Neuronal stem cell (in vitro differentiated cells): ENCODE results near the gene SGK2.

Experiments
- DNase-seq: peaks from one replicate; pipeline ENCODE4 v3.0.0-alpha.2; 2013; ENCODE audit warnings: low spot score
- H2AFZ ChIP-seq: one replicate; pipeline ENCODE4 v1.6.1; 2013; ENCODE audit warnings: mild to moderate bottlenecking, low read length, inconsistent platforms
- H2AK5ac ChIP-seq: 2 replicates; pipeline ENCODE4 v1.6.1; 2013; ENCODE audit warnings: low read depth, mild to moderate bottlenecking, inconsistent platforms, low read length, moderate library complexity, mixed read lengths
- H2BK120ac ChIP-seq: 2 replicates; pipeline ENCODE4 v1.6.1; 2013; ENCODE audit warnings: low read depth, mild to moderate bottlenecking, inconsistent platforms, low read length, moderate library complexity, mixed read lengths
- H2BK12ac ChIP-seq: one replicate; pipeline ENCODE4 v1.6.1; 2013; ENCODE audit warnings: low read length, inconsistent platforms
- H2BK15ac ChIP-seq: 2 replicates; pipeline ENCODE4 v1.6.1; 2013; ENCODE audit warnings: mild to moderate bottlenecking, low read length, inconsistent platforms, mixed read lengths
- H2BK5ac ChIP-seq: one replicate; pipeline ENCODE4 v1.6.1; 2013; ENCODE audit warnings: inconsistent platforms, mild to moderate bottlenecking, low read length, moderate library complexity
- H3K14ac ChIP-seq: one replicate; pipeline ENCODE4 v1.6.1; 2013; ENCODE audit warnings: low read length, inconsistent platforms
- H3K18ac ChIP-seq: 2 replicates; pipeline ENCODE4 v1.6.1; 2013; ENCODE audit warnings: low read length, inconsistent platforms
- H3K23ac ChIP-seq: 2 replicates; pipeline ENCODE4 v1.6.1; 2013; ENCODE audit warnings: low read depth, mild to moderate bottlenecking, mixed read lengths, low read length, inconsistent platforms; ENCODE audit not compliant: poor library complexity
- H3K27ac ChIP-seq: replicated peaks from 3 replicates; pipeline ENCODE4 v1.5.1; 2013; ENCODE audit warnings: low read length, inconsistent platforms
- H3K27me3 ChIP-seq, 3 experiments: 2 replicates each; pipeline ENCODE4 v1.6.1; 2013; ENCODE audit warnings: low read length in 3 of 3, mild to moderate bottlenecking in 2 of 3, inconsistent platforms in 1 of 3, low read depth in 1 of 3, mixed read lengths in 1 of 3, moderate library complexity in 1 of 3; ENCODE audit not compliant: control insufficient read depth in 3 of 3, insufficient read depth in 3 of 3
- H3K36me3 ChIP-seq, 2 donors: replicated peaks in 1 of 2; 2 replicates each; pipeline ENCODE4 v1.6.1; 2013; ENCODE audit warnings: low read length in 2 of 2; ENCODE audit not compliant: control insufficient read depth in 2 of 2, insufficient read depth in 2 of 2
- H3K4ac ChIP-seq: 2 replicates; pipeline ENCODE4 v1.6.1; 2013; ENCODE audit warnings: inconsistent platforms, mild to moderate bottlenecking, low read length, moderate library complexity
- H3K4me1 ChIP-seq, 2 donors: 1 replicate in 1 of 2; 2 replicates in 1 of 2; pipeline ENCODE4 v1.6.1; 2013; ENCODE audit warnings: low read length in 2 of 2, low read depth in 1 of 2; ENCODE audit not compliant: control insufficient read depth in 2 of 2, insufficient read depth in 1 of 2
- H3K4me2 ChIP-seq: one replicate; pipeline ENCODE4 v1.6.1; 2013; ENCODE audit warnings: mild to moderate bottlenecking, low read length, inconsistent platforms; ENCODE audit not compliant: insufficient read depth, poor library complexity, severe bottlenecking
- H3K4me3 ChIP-seq, 2 donors: 2 replicates each; pipeline ENCODE4 v1.5.1; 2013; ENCODE audit warnings: low read length in 2 of 2, mild to moderate bottlenecking in 2 of 2, inconsistent platforms in 1 of 2, moderate library complexity in 1 of 2
- H3K79me1 ChIP-seq: one replicate; pipeline ENCODE4 v1.6.1; 2013; ENCODE audit warnings: low read depth, mild to moderate bottlenecking, inconsistent platforms, low read length, moderate library complexity
- H3K9ac ChIP-seq: one replicate; pipeline ENCODE4 v1.6.1; 2013; ENCODE audit warnings: mild to moderate bottlenecking, low read depth, low read length, inconsistent platforms; ENCODE audit not compliant: poor library complexity
- H3K9me3 ChIP-seq, 2 donors: replicated peaks in 1 of 2; 2 replicates each; pipeline versions ENCODE3 to v1.6.1; 2013; ENCODE audit warnings: low read length in 2 of 2, mild to moderate bottlenecking in 2 of 2, inconsistent platforms in 1 of 2, low read depth in 1 of 2, mixed read lengths in 1 of 2, moderate library complexity in 1 of 2; ENCODE audit not compliant: control insufficient read depth in 2 of 2, insufficient read depth in 1 of 2
- H4K8ac ChIP-seq: one replicate; pipeline ENCODE4 v1.6.1; 2013; ENCODE audit warnings: low read depth, mild to moderate bottlenecking, inconsistent platforms, low read length, moderate library complexity
- H4K91ac ChIP-seq: one replicate; pipeline ENCODE4 v1.6.1; 2013; ENCODE audit warnings: low read length, low read depth, mild to moderate bottlenecking, inconsistent platforms; ENCODE audit not compliant: poor library complexity
- WGBS, 2 donors: extraction: QIAGEN DNeasy Blood & Tissue Kit; methylation state at CpG; one replicate each; pipeline ENCODE4 v1.1.7; 2013; ENCODE audit warnings: missing lambda C conversion rate in 2 of 2, mixed read lengths in 1 of 2; ENCODE audit not compliant: insufficient read length in 2 of 2, insufficient replicate concordance in 1 of 2; ENCODE audit errors: extremely low coverage in 2 of 2; 5-methylcytosine and 5-hydroxymethylcytosine counted together

The SGK2 gene

DNA sequence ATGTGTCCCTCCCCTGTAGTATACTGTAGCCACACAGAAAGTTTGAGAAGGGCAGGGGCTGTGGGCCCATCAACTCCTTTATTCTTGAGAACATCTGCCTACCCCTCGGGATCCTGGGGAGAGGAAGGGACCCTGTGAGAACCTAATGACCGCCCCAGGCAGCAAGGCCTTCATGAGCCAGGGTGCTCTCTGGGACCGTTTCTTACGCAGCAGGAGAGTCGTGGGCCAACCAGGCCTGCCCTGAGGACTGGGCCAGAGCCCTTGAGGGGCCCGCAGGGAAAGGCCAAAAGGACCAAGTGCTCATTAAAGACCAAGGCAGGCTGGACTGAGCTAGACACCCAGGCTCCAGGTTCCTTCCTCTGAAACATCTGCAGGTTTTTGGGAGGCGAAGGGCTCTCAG, 5.2 kb downstream of the SGK2 start:
- H2BK120ac ChIP-seq, result peak overlapping the region; percentile 4
- no peaks in the 10 kb centered on the region for H3K79me1 ChIP-seq
- WGBS, 2 donors, result no CpG with 5 or more reads among the region's 7 CpGs
- no peak overlapping the region for H2AFZ ChIP-seq
- H3K4me3 ChIP-seq, result no peak overlapping the region
- no peak overlapping the region for H3K14ac ChIP-seq
- no peak overlapping the region for H3K23ac ChIP-seq
- H3K4ac ChIP-seq, result no peak overlapping the region
- H3K27me3 ChIP-seq, result peaks cover 0 to 3% (median 0%) of the 10 kb centered on the region in 3 experiments
- no peak overlapping the region for H2BK15ac ChIP-seq
- no peak overlapping the region for H4K91ac ChIP-seq
- no peaks in the 10 kb centered on the region for H3K9me3 ChIP-seq
- no peak overlapping the region for H3K9ac ChIP-seq
- no peak overlapping the region for H3K27ac ChIP-seq
- no peak overlapping the region for H2BK5ac ChIP-seq
- no peak overlapping the region for H2BK12ac ChIP-seq
- no peak overlapping the region for H3K18ac ChIP-seq
- H3K4me2 ChIP-seq, result no peak overlapping the region
- no peaks in the 10 kb centered on the region for H3K4me1 ChIP-seq
- H4K8ac ChIP-seq, result no peak overlapping the region
- DNase-seq, result no peak
- no peaks in the 10 kb centered on the region for H3K36me3 ChIP-seq
- no peak overlapping the region for H2AK5ac ChIP-seq

DNA sequence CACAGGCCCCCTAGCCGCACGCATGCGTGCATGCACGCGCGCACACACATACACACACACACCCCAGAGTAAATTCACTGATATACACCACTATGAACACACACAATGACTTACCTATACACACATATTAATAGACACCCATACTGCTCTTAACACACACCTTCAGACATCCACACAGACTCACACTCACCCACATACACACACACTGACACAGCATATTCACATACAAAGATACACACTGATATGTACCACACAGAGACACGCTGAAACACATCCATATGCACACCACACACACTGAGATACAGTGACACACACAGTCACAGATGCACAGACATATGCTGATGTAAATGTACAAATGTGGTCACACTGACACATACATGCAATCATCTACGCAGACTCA, 5.6 kb downstream of the SGK2 start:
- H3K9me3 ChIP-seq, result no peaks in the 10 kb centered on the region

DNA sequence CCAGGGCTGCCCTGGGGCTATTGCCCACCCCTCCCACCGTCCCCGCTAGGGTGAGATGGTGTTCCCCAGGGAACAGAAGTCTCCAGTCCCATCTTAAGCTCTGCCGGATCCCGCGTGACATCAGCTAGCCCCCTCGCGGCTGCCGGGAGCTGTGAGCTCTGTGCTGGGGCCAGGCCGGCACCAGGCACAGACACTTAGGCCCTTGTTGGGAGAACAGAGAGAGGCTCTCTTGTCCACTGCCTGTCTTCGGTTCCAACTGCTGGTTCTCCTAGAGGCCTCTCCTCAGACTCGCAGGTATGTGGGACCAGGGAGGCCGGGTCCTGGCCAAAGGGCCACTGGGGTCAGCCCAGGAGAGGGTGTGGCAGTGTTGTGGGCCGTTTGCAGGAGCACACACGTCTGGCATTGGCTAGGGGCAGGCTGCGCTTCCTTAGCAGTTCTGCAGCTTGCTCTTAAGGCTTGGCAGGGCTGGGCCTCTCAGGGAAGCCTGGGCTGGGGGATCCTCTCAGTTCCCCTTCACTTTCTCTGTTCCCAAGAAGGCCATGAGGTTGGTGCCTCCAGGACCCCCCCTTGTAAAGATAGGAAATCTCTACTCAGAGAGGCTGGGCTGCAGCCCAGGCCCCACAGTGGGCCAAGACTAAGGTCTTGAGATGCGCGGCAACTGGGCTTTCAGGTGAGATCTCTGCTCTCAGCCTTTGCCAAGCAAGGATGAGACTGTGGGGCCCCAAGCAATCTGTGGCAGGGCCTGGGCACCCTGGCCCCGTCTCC, 6.3 kb downstream of the SGK2 start:
- Histone ChIP-seq H3K9me3 (no peaks in the 10 kb centered on the region), H3K4me2 (no peak overlapping the region), H2BK120ac (no peak overlapping the region), H3K27me3 (peaks cover 0 to 3% (median 0%) of the 10 kb centered on the region in 3 experiments), H3K14ac (no peak overlapping the region), H3K4ac (no peak overlapping the region), H2BK12ac (no peak overlapping the region), H4K91ac (no peak overlapping the region), H4K8ac (no peak overlapping the region), H2BK15ac (no peak overlapping the region), H3K27ac (no peak overlapping the region), H3K23ac (no peak overlapping the region), H3K9ac (no peak overlapping the region), H3K4me1 (no peaks in the 10 kb centered on the region), H2AFZ (no peak overlapping the region), H3K36me3 (no peaks in the 10 kb centered on the region), H3K4me3 (no peak overlapping the region), H3K79me1 (no peaks in the 10 kb centered on the region), H2AK5ac (no peak overlapping the region), H3K18ac (peak overlapping the region; percentile 25), H2BK5ac (no peak overlapping the region)
- WGBS, 2 donors, result no CpG with 5 or more reads among the region's 18 CpGs
- DNase-seq, result no peak

More for the DNA sequence above, 5.6 kb downstream of the SGK2 start:
- H3K4ac ChIP-seq, result no peak overlapping the region
- no peak overlapping the region for H2BK15ac ChIP-seq
- no peak overlapping the region for H2BK120ac ChIP-seq
- H3K4me3 ChIP-seq, result no peak overlapping the region
- H2AFZ ChIP-seq, result no peak overlapping the region
- H3K79me1 ChIP-seq, result no peaks in the 10 kb centered on the region
- no peak overlapping the region for H2AK5ac ChIP-seq
- no CpG with 5 or more reads among the region's 8 CpGs for WGBS, 2 donors
- no peak overlapping the region for H3K14ac ChIP-seq
- H3K27me3 ChIP-seq, result peaks cover 0 to 3% (median 0%) of the 10 kb centered on the region in 3 experiments
- H3K9ac ChIP-seq, result no peak overlapping the region
- no peaks in the 10 kb centered on the region for H3K4me1 ChIP-seq
- no peak overlapping the region for H3K27ac ChIP-seq
- H3K4me2 ChIP-seq, result no peak overlapping the region
- no peaks in the 10 kb centered on the region for H3K36me3 ChIP-seq
- H2BK12ac ChIP-seq, result no peak overlapping the region
- no peak overlapping the region for H2BK5ac ChIP-seq
- no peak overlapping the region for H4K91ac ChIP-seq
- H3K18ac ChIP-seq, result no peak overlapping the region
- H3K23ac ChIP-seq, result no peak overlapping the region
- H4K8ac ChIP-seq, result no peak overlapping the region
- no peak for DNase-seq

DNA sequence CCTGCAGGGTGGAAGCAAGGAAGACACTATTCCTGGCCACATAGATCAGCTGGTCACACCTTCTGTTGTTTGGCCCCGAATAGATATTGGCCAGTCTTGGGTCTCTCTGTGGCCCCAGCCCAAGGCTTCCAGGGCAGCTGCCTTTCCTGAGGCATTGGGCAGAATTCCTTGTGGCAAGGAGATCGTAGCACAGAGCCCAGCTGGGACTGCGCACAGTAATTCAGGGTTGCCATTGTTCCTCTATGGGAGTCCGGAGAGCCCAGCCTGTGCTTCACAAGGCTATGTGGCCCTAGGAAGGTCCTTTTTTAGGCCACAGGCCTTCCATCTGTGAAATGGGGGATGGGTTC, 6.9 kb downstream of the SGK2 start:
- H2BK5ac ChIP-seq, result no peak overlapping the region
- WGBS, 2 donors, result no CpG with 5 or more reads among the region's 4 CpGs
- no peak for DNase-seq

More for the DNA sequence above, 6.9 kb downstream of the SGK2 start:
- no peak overlapping the region for H4K8ac ChIP-seq
- H3K9me3 ChIP-seq, result no peaks in the 10 kb centered on the region
- H3K4me3 ChIP-seq, result no peak overlapping the region
- no peak overlapping the region for H3K27ac ChIP-seq
- H2BK120ac ChIP-seq, result no peak overlapping the region
- H3K4me1 ChIP-seq, result no peaks in the 10 kb centered on the region
- H3K4me2 ChIP-seq, result no peak overlapping the region
- no peaks in the 10 kb centered on the region for H3K36me3 ChIP-seq
- no peak overlapping the region for H3K9ac ChIP-seq
- peaks cover 0 to 3% (median 0%) of the 10 kb centered on the region in 3 experiments for H3K27me3 ChIP-seq
- no peak overlapping the region for H2AFZ ChIP-seq
- H2AK5ac ChIP-seq, result no peak overlapping the region
- H3K4ac ChIP-seq, result peak overlapping the region; percentile 44
- H4K91ac ChIP-seq, result no peak overlapping the region
- no peaks in the 10 kb centered on the region for H3K79me1 ChIP-seq
- H2BK12ac ChIP-seq, result no peak overlapping the region
- H3K14ac ChIP-seq, result no peak overlapping the region
- no peak overlapping the region for H3K18ac ChIP-seq
- H3K23ac ChIP-seq, result no peak overlapping the region
- H2BK15ac ChIP-seq, result no peak overlapping the region
